GM10266 (cell line): Measurements from ENCODE around the gene RNASEH2A.
A peak's percentile ranks its signal among the peaks of the same experiment; 100 is the strongest.
"Not testable (repeated sequence)": the region's sequence is repeated elsewhere in the genome, so short reads cannot be mapped to it uniquely, and the experiment has no call there.

Source experiments
- DNase-seq: peaks from one replicate; pipeline ENCODE4 v3.0.0; 2012; ENCODE audit errors: extremely low spot score
- TF ChIP-seq, protein P1 (sequence below): IDR thresholded peaks from 2 replicates; pipeline ENCODE4 v1.5.1; 2012; ENCODE audit warnings: mild to moderate bottlenecking, low read depth; ENCODE audit not compliant: control insufficient read depth, insufficient read depth; ENCODE audit errors: missing control alignments

RNASEH2A gene

DNA sequence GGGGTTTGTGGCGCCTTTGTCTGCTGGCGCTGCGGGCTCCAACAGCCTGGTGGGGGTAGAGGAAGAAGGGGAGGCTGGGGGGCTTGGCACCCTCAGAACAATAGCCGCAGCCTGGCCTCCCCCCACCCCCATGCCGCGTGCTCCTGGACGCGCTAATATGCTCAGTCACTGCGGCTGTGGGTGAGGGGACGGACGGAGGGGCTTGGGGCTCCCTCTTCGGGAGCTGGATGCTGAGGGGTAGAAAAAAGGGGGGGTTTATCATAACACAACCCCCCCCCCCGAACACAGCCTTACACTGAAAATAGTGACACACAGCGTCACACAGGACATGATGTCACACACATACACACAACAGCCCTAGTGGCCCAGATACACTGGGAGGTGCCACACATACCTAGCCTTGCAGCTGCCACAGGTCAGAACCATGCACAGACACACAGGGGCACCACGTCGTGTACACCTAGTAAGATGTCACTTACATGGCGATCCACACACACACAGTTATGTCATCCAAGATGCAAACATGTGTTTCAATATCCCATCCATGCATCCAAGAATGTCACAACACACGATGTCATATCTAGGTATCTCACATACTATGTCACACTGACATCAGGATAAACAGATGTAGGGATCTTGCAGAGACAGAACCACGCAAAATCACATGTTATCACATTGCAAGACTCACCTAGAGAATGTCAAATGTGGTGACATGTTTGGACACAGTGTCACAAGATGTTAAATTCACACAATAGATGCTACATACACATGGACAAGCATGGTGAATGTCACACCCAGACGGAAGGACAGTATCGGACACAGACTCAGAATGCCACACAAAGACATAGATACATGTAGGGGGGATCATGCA, 32.7 kb downstream of the RNASEH2A start:
- DNase-seq: no peak
- TF ChIP-seq, protein P1, sequence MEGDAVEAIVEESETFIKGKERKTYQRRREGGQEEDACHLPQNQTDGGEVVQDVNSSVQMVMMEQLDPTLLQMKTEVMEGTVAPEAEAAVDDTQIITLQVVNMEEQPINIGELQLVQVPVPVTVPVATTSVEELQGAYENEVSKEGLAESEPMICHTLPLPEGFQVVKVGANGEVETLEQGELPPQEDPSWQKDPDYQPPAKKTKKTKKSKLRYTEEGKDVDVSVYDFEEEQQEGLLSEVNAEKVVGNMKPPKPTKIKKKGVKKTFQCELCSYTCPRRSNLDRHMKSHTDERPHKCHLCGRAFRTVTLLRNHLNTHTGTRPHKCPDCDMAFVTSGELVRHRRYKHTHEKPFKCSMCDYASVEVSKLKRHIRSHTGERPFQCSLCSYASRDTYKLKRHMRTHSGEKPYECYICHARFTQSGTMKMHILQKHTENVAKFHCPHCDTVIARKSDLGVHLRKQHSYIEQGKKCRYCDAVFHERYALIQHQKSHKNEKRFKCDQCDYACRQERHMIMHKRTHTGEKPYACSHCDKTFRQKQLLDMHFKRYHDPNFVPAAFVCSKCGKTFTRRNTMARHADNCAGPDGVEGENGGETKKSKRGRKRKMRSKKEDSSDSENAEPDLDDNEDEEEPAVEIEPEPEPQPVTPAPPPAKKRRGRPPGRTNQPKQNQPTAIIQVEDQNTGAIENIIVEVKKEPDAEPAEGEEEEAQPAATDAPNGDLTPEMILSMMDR: no peak

DNA sequence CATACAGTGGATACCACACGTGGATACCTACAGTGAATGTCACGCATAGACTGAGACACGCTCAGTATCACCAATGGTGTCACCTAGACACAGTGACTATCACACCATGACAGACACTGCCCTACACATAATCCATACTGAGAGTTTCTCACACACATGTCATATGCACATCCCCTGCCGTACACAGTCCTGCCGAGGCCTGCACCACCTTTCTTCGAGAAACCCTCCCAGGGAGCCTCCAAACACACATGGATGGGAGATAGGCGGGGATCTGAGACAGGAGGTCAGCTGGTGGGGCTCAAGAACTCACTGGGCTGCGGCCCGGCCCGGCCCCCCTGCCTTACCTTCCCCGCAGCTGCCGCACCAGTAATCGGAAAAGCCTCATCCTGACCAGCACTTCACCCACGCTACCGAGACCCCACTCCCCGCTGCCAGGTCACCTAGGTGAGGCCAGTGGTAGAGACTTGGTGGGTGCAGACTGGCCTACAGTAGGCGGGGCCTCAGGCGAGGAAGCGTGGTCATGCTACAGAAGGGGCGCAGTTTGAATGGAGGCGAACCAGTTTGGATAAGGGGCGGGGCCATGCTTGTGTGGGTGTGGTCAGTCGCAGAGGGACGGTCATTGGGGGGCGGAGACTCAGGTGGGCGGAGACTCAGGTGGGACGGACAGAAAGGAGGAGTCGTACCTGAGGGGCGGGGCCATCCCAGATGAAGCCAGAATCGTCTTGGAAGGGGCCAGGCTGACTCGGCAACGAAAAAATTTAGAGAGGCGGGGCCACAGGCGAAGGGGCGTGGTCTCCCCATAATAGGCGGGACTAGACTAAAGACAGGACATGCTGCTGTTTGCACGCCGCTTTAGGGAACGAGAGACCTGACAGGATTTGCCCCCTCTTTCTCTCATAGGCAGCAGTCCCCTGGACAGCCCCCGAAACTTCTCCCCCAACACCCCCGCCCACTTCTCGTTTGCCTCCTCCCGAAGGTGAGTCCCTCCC, 34.0 kb downstream of the RNASEH2A start:
- peak; percentile 79 for DNase-seq
- TF ChIP-seq, protein P1: no peak

DNA sequence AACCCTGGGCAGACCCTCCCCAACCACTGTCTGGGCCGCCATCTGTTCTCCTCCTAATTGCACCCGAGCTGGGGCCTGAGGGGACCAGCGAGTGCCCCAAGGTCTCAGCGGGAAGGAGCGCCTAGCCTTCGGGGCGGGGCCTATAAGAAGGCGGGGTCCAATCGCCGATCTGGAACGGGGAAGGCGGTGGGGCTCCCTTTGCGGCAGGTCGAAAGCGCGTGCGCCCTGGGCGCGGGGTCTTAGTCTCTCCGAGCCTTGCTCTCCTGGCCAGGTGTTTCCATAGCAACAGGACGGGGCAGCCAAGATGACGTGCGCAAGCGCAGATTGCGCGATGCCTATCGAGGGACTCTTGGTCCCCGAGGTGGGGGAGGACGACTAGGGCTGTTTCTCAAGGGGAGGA, 34.7 kb downstream of the RNASEH2A start:
- TF ChIP-seq, protein P1: no peak
- DNase-seq: no peak

DNA sequence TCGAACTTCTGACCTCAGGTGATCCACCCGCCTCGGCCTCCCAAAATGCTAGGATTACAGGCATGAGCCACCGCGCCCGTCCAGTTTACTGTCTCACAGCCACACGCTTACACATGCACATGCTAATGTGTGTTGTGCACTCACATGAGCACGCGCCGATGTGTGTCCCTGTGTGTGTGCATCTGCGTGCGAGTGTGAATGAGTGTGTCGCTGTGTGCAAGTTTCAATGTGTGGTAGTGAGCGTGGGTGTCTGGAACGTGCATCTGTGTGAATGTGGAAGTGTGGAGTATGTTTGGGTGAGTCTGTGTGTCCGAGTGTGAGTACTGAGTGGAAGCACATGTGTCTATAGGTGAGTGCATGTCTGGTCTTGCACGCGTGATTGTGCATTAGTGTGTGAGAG, 36.1 kb downstream of the RNASEH2A start:
- no peak for DNase-seq
- TF ChIP-seq, protein P1: no peak

DNA sequence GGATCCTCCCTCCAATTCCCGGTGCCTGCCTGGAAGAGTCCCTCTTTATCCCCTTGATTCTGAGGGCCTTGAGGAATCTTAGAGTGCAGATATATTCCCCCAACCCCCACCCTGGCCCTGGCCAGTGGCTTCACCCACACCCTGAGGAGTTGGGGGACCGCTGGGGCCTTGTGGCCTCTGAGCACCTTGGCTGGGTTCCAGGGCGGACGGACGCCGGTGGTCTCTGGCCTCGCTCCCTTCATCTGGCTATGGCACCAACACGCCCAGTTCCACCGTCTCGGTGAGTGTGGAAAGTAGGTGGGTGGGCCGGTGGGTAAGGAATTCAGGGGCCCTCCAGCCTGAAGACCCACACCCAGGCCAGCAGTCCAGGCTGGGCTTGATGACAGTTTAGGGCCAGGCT, 36.9 kb downstream of the RNASEH2A start:
- TF ChIP-seq, protein P1: no peak
- no peak for DNase-seq

DNA sequence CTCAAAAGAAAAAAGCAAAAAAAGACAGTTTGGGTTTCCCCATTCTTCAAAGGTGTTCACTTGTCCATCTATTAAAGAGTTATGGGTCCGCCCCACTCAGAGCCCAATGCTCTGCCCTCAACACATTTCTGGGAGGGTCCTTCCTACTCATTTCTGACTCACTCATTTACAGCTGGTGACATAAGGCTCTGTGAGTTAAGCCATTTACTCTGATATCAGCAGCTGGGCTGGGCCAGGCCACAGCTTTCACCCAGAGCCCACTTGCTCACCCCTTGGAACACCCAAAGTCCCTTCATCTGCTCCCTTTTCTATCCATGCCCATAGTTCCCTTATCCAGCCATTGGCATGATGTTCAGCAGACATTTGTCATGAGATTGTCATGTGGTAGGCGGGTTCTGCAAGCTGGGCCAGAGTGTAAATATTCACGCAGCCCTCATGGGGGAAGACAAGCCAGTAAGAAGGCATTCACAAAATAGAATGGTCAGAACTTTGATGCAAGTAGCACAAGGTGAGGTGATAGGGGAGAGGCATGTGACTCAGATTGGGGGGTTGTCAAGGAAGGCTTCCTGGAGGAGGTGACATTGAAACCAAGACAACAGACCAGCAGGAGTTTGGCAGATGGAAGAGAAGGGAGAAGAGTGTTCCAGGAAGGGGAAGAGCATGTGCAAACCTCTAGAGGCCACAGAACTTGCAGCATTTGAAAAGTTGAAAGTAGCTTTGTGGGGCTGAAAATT, 37.8 kb downstream of the RNASEH2A start:
- TF ChIP-seq, protein P1: no peak
- no peak for DNase-seq

DNA sequence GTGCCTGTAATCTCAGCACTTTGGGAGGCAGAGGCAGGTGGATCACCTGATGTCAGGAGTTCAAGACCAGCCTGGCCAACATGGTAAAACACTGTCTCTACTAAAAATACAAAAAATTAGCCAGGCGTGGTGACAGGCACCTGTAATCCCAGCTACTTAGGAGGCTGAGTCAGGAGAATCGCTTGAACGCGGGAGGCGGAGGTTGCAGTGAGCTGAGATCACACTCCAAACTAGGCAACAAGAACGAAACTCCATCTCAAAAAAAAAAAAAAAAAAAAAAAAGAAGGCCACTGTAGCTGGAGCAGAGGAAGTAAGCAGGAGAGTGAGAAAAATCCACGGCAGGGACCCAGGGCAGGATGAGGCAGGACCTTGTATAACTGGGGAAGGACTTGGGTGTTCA, 40.2 kb downstream of the RNASEH2A start:
- DNase-seq: not testable (repeated sequence)
